NCI-H82 treated with DMSO at 0.1 percent for 48 hours (cell line): Measurements from ENCODE around the gene DDX39A.
"Not testable (repeated sequence)": the region's sequence is repeated elsewhere in the genome, so short reads cannot be mapped to it uniquely, and the experiment has no call there.

Source experiments
- DNase-seq: peaks from one replicate; lab custom pipeline; 2025; ENCODE audit not compliant: unreplicated experiment; lab: John Stamatoyannopoulos, UW

Gene DDX39A

GRCh38 chr19:14419106-14419813, at the start of gene DDX39A:
DDX39A (minus strand) TSS chr19:14419341; CDS start chr19:14413220, 6,121 bp downstream.
- DNase-seq = peak; percentile 100

- no peak for DNase-seq
Observed at GRCh38 chr19:14467816-14468215, 48.7 kb upstream of the DDX39A start.

- no peak for DNase-seq
Observed at GRCh38 chr19:14467391-14467790, 48.2 kb upstream of the DDX39A start.

- no peak for DNase-seq
Observed at GRCh38 chr19:14463747-14464146, 44.6 kb upstream of the DDX39A start.

- DNase-seq = not testable (repeated sequence)
Observed at GRCh38 chr19:14462401-14462800, 43.3 kb upstream of the DDX39A start.

- DNase-seq = no peak
Observed at GRCh38 chr19:14460935-14461334, 41.8 kb upstream of the DDX39A start.

GRCh38 chr19:14459703-14460102, 40.6 kb upstream of the DDX39A start:
- DNase-seq = no peak

- DNase-seq = not testable (repeated sequence)
Observed at GRCh38 chr19:14452303-14452702, 33.2 kb upstream of the DDX39A start.

- DNase-seq = no peak
Observed at GRCh38 chr19:14450876-14451275, 31.7 kb upstream of the DDX39A start.

- DNase-seq = peak; percentile 37
Observed at GRCh38 chr19:14450168-14450874, 31.2 kb upstream of the DDX39A start.

- no peak for DNase-seq
Observed at GRCh38 chr19:14449321-14449720, 30.2 kb upstream of the DDX39A start.

- DNase-seq = no peak
Observed at GRCh38 chr19:14446336-14447036, 27.3 kb upstream of the DDX39A start.

GRCh38 chr19:14443632-14444216, 24.6 kb upstream of the DDX39A start:
- DNase-seq = no peak

GRCh38 chr19:14442891-14443631, 23.9 kb upstream of the DDX39A start:
- no peak for DNase-seq

- DNase-seq = no peak
Observed at GRCh38 chr19:14441041-14441938, 22.1 kb upstream of the DDX39A start.

- DNase-seq = no peak
Observed at GRCh38 chr19:14440049-14440448, 20.9 kb upstream of the DDX39A start.

GRCh38 chr19:14439014-14439413, 19.9 kb upstream of the DDX39A start:
- no peak for DNase-seq

GRCh38 chr19:14437578-14438140, 18.5 kb upstream of the DDX39A start:
- DNase-seq = no peak

GRCh38 chr19:14435320-14436050, 16.3 kb upstream of the DDX39A start:
- DNase-seq = no peak
